HG03520 (cell line): ENCODE measurements around the gene ACO2.
"Not testable (repeated sequence)": the region's sequence is repeated elsewhere in the genome, so short reads cannot be mapped to it uniquely, and the experiment has no call there.

Source experiments
- ATAC-seq: cut with Tn5 transposase; IDR thresholded peaks from one replicate; pipeline ENCODE4 v1.9.1; 2021; ENCODE audit warnings: mild to moderate bottlenecking, moderate library complexity; ENCODE audit not compliant: unreplicated experiment

The ACO2 gene

DNA sequence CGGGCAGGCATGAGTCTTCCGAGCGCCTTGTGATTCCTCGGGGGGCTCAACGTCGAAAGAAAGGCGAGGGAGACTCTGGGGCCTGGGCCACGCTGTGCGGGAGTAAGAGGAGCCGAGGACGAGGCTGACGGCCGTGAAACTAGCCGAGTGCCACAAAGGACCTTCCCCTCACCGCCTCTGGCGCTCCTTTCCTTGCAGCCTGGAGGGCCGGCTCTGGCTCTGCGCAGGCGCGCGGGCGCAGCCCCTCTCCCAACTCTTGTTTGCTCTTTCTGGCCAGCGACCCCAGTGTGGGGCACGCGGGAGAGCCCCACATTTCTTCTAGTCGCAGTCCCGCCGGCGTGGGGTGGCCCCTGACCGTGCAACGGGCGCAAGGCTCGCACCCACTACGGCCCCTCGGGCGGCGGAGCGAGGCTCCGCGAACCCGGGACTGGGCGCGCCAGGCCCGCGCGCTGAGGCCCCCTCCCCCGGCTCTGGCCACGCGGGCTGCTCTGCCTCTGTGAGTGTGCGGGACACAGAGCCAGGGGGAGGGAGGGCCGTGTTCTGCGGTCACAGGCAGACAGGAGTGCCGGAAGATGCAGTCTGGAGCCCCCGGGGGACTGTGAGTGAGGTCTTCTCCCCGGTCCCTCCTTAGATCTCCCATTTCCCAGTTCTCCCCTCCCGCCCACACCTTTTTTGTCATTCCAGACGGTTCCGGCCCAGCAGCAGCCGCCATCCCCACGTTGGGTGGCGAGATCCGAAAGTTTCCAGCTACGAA lies 21.3 kb upstream of the ACO2 start:
- no peak for ATAC-seq

DNA sequence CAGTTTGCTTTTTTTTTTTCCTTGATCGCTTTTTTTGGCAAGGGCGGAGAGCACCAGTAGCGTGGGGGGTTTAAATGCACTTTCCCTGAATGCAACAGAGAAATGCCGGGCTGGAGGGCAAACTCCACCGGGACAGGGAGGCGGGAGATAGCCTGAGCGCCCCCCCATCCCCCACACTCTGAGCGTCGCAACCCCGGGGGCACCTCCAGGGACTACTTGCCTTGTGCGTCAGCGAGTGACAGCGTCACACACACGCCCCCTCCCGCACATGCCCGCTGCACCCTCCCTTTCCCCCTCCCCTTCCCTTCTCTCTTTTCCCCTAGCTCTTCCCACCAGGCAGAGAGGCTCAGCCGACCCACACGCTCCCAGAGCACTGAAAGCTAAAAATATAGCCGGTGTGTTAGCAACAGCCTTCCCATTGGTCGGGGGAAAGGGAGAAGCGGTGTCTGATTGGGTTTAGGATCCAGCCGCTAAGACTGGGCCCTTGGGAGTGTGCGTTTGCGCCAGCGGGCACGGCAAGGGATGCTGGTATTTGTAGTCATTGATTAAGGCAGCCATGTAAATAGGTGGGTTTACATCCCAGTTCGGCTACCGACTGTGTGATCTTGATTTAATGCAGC lies 20.6 kb upstream of the ACO2 start:
- peak; percentile 41 for ATAC-seq

DNA sequence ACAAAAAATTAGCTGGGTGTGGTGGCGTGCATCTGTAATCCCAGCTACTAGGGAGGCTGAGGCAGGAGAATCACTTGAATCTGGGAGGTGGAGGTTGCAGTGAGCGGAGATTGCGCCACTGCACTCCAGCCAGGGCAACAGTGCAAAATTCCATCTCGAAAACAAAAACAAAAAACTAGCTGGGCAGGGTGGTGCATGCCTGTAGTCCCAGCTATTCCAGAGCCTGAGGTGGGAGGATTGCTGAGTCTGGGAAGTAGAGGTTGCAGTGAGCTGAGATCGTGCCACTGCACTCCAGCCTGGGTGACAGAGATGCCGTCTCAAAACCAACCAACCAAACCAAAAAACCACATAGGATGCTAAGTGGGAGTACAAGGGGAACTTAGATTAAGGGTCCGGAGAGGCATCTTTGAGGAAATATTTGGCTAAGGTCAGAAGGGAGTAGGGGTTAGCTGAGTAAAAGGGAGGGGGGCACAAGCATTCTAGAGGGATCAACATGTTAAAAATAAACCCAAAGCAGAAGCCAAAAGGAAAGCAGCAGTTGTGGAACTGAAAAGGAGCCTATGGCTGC lies 10.7 kb upstream of the ACO2 start:
- ATAC-seq: no peak

DNA sequence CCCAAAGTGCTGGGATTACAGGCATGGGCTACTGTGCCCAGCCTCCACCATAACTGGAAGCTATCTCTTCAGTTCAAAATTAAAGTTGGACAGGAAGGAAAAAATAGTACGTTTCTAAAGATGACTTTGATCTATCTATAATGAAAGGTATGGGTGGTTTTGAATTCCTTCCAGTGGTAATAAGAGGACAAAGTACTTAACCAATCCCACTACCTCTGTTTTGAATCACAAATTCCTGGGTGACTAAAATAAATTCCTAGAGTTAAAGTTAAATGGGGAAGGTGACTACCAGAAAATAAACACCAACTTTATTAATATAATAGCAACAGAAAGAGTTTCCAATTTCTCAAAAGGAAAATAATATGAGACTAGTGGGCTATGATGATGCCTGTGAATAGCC lies 9.5 kb upstream of the ACO2 start:
- ATAC-seq: no peak

DNA sequence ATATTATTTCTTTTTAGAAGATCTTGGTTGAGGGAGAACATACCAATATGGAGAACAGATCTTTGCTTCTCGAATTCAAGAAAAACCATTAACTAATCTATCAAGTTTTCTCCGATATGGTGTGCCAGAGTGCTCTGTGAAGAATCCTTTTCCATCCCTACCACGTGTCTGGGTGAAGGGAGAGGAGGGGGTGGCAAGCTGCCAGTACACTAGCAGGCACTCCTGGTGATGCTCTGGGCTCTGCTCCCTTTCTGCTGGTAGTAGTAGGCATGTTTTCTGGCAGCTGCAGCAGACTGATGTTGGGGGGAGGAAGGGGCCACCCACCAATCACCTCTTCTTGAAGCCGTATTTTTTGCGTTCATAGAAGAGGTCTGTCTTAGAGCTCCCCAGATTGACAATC lies 8.8 kb upstream of the ACO2 start:
- not testable (repeated sequence) for ATAC-seq

DNA sequence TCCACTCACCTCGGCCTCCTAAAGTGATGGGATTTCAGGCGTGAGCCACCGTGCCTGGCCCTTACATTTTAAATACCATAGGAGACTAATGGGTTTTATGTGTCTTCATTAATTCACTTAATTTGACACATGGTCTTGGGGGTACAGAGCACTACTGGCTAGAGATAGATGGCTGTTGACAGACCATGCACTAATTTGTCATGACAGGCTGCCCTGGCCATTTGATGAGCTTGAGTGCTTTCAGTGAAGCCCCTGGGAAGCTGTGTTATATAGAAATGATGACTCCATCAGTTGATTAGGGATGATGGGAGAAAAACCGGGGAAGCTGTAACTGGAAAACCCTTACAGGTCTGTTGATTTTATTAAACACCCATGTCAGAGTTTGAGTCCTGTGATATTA lies 7.0 kb upstream of the ACO2 start:
- ATAC-seq: no peak

DNA sequence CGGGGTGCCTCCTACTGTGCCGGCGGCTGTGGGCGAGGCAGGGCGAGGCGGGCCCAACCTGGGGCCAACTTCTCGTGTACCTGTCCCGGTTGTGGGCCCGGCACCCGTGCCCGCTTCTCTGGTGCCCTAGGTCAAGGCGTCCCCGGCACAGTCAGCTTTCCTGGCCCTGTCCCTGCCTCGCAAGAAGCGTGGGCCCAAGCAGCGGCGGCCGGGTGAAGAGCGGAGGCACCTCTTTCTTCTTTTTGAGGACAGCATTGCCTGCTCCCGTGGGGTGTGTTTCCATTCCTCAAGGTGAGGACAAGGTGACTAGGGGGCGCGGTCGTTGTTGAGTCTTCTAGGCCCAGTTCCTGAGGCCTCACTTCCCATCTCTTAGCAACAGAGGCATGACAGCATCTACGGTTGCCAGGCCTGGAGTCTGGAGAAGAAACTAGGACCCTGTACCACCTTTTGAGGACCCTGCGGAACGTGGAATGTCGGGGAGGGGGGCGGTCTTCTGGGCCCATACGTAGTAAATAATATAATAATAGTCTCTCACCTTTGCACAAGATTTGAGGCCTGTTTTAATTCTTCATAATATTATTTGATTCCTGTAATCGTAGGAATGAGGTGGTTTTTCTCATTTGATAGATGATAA lies 418 bp downstream of the ACO2 start:
- ATAC-seq: no peak

DNA sequence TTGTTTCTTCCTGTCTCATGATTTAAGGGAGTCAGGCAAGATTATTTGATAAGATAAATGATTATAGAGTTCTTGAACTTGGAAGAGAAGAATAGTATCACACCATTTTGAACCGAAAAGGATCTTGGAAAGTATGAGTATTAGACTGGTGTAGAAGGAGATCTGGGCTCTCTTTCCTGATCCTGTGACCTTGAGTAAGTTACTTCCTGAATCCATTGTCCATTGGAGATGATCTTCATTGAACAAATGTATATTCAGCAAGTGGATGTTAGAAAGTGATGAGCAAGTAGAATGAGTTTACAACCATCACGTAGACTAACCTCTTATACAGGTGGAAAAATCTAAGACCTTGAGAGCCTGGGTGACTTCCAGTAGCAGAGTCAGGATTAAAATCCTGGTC lies 2.0 kb downstream of the ACO2 start:
- ATAC-seq: no peak

DNA sequence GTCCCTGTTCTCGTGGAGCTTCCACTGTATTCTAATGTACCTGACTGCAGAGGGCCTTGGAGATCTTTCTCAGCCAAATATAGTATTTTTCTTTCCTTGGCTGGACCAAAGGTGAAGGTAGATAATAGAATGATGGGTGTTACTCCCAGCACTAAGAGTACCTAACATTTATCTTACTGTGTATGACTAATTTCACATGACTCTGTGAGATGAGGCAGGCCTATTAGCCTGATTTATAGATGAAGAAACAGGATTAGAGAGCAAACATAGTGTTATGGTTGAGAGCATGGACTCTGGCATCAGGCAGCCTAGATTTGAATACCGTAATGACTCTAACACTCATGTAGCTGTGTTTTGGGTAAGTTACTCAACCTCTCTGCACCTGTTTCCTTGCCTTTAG lies 2.7 kb downstream of the ACO2 start:
- ATAC-seq: no peak

DNA sequence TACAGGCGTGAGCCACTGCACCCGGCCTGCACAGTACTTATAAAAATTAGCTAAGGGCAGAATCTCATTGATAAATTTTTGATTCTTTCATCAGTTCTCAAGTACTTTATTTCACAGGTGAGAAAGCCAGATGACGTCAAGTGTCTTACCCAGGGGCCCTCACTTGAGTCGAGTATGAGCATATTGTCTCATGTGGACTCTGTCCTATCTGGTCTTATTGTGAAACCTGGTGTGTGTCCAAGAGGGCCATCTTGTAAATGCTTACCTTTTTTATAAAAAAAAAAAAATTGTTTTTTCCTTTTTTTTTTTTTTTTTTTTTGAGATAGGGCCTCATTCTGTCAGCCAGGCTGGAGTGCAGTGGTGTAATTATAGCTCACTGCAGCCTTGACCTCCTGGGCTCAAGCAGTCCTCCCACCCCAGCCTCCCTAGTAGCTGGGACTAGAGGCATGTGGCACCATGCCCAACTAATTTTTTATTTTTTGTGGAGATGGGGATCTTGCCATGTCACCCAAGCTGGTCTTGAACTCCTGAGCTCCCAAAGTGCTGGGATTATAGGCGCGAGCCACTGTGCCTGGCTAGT lies 6.0 kb downstream of the ACO2 start:
- ATAC-seq: no peak

DNA sequence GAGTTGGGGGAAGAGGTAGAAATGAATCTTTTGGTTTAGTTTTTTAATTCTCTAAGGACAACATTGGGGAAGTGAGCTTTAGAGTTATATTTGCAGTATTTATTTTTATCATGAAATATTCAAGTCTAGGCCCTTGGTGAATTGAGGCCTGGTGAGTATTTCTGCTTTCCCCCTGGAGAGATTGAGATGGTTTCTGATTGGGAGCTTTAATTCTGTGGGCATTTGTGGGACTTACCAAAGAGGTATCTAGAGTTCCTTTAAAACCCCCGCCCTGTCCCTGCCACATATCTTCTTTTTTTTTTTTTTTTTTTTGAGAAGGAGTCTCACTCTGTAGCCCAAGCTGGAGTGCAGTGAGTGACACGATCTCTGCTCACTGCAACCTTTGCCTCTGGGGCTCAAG lies 9.6 kb downstream of the ACO2 start:
- no peak for ATAC-seq

DNA sequence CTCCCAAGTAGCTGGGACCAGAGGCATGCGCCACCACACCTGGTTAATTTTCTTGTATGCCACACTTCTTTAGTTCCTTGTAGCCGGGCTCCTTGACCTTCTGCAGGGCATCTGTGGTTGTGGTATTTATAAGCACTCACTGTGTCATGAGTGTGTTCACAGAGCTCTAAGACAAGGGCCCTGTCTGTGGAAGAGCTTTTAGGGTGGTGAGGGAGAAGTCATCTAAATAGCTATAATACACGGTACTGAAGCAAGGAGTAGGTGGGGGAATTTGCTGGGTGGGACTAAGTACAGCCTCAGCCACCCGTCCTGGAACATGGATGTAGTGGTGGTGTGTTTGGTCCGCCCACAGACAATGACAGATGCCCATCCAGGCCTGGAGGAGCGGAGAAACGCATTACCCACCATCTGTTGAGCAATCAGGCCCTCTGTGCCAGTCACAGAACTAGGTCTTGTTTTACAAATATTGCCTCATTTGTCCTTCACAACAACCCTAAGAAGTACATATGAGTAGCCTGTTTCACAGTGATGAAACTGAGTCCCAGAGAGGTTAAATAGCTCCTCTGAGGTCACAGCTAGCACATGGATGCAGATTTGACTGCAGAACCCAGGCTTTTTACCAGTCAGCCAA lies 10.1 kb downstream of the ACO2 start:
- ATAC-seq: no peak

DNA sequence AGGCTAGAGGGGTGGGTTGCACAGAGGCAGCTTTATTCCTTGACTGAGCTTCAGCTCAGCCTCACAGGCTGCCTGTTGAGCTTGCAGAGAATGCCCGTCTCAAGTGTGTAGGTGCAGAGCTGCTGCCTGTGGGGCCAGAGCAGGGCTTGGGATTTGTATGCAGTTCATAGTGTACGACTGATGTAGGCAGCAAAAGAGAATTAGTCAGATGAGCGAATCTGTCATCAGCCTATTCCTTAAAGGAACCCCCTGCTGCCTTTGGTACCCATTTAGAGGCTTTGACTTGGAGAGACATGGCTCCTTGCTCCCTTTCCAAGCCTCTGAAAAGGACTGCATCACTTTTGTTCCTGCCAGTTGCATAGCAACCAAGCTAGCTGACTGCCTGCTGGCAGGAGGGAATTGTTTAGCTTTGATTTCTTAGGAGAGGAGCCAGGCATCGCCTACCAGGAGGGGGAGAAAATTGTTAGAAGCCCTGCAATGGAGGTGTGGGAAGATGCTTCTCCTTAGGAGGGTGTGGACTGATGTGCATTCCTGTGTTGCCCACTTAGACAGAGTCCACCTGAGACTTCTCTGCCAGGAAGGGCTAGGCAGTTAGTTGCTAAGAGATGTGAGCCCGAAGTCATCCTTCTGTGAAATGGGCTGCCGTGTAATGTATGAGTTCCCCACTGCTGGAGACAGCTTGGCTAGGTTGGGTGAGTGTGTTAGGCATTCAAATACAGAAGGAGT lies 10.9 kb downstream of the ACO2 start:
- ATAC-seq: no peak

DNA sequence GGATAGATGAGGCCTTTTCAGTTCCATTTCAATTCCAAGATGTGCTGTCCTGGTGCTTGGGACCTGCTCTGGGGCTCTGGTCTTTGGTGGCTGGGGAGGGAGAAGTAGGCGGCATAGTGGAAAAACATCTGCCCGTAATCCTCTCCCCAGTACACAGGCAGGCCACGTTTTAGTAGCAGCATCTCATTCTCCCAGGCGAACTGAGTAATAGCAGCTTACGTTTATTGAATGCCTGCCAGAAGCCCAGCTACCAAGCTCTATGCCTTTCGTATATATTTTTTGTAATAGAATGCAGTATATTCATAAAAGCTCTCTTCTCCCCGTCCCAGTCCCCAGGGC lies 11.4 kb downstream of the ACO2 start:
- no peak for ATAC-seq

DNA sequence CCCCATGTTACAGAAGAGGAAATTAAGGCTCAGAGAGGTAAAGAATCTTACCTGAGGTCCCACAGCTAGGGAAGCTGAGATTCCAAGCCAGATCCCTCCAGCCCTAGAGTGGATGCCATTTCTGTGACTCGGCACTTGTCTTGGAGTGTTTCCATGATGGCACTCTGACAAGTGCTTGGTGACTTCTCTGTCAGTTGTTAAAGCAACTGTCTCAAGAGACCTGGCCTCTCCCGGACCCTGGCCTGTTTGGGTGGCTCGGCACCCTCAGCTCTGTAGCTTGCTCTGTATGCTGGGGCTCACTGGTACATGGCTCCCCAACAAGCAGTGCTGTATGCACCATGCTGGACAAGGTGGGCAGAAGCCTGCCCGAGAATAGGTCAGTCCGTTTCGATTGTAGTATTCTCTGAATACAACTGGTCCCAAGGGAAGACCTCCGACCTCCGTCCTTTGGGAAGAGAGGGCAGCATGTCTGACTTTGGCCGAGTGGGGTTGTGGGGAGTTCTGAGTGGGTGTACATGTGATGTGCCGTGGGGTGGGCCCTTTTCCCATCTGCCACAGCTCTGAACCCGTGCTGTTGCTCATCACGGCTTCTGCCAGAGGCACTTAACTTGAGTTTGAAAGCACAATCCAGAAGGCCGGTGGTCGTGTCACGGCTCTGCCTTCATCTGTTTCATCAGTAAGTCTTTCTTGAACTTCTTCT lies 12.4 kb downstream of the ACO2 start:
- no peak for ATAC-seq

DNA sequence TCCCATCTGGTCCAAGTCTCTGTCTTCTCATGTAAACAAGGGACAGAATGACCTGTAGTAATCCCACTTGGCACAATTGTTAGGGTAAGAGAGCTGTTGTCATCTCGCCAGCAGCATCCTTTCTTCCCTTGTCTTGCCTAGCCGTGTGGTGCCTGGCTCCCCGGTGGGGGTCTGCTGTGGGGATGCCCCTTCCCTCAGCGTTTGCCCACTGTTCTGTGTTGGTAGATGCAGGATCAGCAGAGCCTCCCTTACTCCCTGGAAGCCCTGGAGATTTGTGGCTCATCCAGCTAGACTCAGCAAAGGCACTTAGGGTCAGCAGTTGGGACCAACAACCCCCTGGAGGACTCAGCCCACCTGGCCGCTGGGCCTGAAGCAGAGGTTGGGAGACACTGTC lies 13.0 kb downstream of the ACO2 start:
- ATAC-seq: no peak

DNA sequence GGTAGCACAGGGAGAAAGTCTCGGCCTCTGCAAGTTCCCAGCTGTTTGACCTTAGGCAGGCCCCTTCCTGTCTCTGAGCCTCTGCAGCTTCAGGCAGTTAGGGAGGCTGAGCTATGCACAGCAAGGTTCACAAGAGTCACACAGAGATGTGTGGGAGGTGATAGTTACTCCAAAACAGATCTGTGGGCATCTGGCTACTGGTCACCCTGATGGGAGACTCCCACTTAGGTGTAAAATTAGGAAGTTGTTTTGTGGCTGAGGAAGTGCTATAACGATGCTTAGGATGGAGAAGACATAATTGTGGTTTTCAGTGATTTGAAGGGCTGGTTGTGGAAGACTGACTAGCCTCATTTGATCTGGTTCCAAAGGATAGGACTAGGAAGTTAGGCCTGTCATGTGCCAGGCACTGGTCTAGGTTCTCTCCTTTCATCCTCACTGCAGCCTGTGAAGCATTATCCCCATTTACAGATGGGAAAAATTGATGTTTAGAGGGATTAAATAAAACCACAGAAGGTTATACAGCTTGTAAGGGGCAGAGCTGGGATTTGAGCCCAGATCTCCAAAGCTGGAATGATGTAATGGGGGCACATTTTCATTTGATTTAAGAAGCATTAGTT lies 13.5 kb downstream of the ACO2 start:
- no peak for ATAC-seq

DNA sequence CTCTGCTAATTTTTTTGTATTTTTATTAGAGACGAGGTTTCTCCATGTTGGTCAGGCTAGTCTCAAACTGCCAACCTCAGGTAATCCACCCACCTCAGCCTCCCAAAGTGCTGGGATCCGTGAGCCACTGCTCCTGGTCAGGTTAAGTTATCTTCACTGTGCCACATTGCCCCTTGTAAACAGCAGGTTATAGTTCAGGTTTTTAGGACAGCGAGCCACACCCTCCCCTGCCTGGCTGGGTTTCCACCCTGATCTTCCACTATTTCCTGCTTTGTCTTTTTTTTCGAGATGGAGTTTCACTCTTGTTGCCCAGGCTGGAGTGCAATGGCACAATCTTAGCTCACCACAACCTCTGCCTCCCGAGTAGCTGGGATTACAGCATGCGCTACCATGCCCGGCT lies 16.1 kb downstream of the ACO2 start:
- no peak for ATAC-seq

DNA sequence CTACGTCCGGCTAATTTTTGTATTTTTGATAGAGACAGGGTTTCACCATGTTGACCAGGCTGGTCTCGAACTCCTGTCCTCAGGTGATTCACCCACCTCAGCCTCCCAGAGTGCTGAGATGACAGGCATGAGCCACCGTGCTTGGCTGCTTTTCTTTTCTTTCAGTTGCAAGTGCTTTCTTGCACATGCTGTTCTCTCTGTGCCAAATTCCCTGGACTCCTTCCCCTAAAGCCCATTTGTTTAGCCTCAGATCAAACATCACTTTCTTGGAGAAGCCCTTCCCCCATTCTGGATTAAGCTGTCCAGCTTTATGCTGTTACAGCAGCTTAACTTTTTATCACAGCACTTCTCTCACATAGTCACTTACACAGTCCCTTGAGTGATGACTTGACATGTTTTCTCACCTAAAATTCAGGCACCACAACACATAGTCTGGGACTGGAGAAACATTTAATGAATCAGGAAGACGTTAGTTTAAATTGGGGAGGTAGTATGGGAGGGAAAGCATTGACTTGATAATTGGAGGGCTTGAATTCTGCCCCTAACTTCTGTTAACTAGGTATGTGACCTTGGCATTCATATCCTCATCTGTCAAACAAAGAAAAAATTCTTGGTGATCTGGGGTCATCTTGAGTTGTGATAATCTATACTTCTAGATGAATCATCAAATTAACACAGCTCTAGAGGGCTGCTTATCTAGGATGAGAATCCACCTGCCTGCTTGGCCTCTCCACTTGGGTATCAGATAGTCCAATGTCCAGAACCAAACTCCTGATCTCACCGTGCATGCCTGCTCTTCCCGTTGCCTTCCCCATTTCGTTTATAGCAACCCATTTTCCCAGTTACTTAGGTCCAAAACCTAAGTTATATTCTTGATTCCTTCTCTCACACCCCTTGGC lies 18.4 kb downstream of the ACO2 start:
- no peak for ATAC-seq
